ENCODE data around the gene DOCK2. TPM values are rescaled to one million over a fixed set of nuclear protein-coding genes. Genes with fewer than 3 reads are reported as not detected.
"Not testable (repeated sequence)": the region's sequence is repeated elsewhere in the genome, so short reads cannot be mapped to it uniquely, and the experiment has no call there.

DOCK2 gene
- total and polyA plus RNA-seq, 2 experiments from 2014 or later: 6.5 to 10.4 TPM

DNA sequence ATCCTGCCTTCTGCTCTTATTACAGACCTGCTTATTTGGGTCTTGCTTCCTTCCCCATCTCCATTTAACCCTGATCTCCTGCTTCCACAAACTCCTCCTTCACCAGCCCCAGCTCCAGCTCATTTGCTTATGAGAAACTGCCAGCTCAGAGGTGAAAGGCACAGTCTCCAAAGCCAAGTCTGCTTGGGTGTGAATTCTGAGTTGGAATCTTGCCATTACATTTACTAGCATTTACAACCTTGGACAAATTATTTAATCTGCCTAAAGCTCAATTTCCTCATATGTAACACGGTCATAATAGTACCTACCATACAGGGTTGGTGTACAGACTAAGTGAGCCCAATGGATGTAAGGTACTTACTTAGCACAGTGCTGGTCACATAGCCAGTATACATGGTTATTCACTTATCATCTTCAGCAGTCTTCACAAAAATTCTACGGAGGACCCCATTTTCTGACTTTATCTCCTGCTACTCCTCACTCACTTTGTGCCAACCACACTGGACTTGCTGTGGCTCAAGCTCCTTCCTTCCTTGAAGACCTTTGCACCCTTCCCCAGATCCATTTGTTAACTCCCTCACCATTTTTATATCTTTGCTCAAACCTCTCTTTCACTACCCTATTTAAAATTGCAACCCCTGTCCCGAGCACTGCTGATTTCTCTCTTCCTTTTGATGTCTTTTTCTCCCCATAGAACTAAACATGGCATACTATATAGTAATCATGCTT, 86.2 kb downstream of the DOCK2 start:
- no peak for DNase-seq
- Histone ChIP-seq H3K79me2 (ENCODE audit: insufficient read depth) (no peaks in the 10 kb centered on the region), H3K9me2 (ENCODE audit: insufficient read depth) (no peaks in the 10 kb centered on the region), H3K4me3 (no peak overlapping the region), H3F3A (ENCODE audit: insufficient read depth) (no peaks in the 10 kb centered on the region), H3K4me2 (ENCODE audit: unreplicated experiment) (no peak overlapping the region), H3K4me1 (ENCODE audit: insufficient read depth) (no peaks in the 10 kb centered on the region), H3K27me3 (replicated peaks; ENCODE audit: insufficient read depth) (no peaks in the 10 kb centered on the region), H4K20me1 (ENCODE audit: insufficient read depth) (no peaks in the 10 kb centered on the region), H3K9me3 (ENCODE audit: low read depth) (no peaks in the 10 kb centered on the region), H3K36me3 (ENCODE audit: low read depth) (no peaks in the 10 kb centered on the region), H3K27ac (no peak overlapping the region), H2AFZ (no peak overlapping the region), H3K9ac (no peak overlapping the region)
- WGBS, 2 experiments (ENCODE audit: low coverage in 1 of 2, low lambda C conversion rate in 2 of 2, missing lambda C conversion rate in 2 of 2): 90 to 92% methylated on average over 3 of the region's 3 CpGs
- in situ Hi-C loops (cut with MboI): loop anchor here (25.0 kb wide), 1 partner anchor 464 kb away; no protein-coding TSS in a partner anchor
- TF ChIP-seq EZH2 (IDR thresholded peaks at IDR 0.05; ENCODE audit: insufficient read depth, poor library complexity, severe bottlenecking) (no peak), EZH2phosphoT487 (IDR thresholded peaks at IDR 0.05; ENCODE audit: insufficient read depth, low read depth) (no peak)

GRCh38 chr5:169724303-169725087, 87.4 kb downstream of the DOCK2 start:
- no peak overlapping the region for H3K27ac ChIP-seq
- no peaks in the 10 kb centered on the region for H3K36me3 ChIP-seq (ENCODE audit: low read depth)
- H3K27me3 ChIP-seq (replicated peaks; ENCODE audit: insufficient read depth): no peaks in the 10 kb centered on the region
- no peaks in the 10 kb centered on the region for H3K4me1 ChIP-seq (ENCODE audit: insufficient read depth)
- no peaks in the 10 kb centered on the region for H4K20me1 ChIP-seq (ENCODE audit: insufficient read depth)
- in situ Hi-C loops (cut with MboI): loop anchor here (25.0 kb wide), 1 partner anchor 463 kb away; no protein-coding TSS in a partner anchor
- no peak overlapping the region for H3K4me3 ChIP-seq
- DNase-seq: no peak
- no peak overlapping the region for H2AFZ ChIP-seq
- H3K9me2 ChIP-seq (ENCODE audit: insufficient read depth): no peaks in the 10 kb centered on the region
- no peaks in the 10 kb centered on the region for H3K9me3 ChIP-seq (ENCODE audit: low read depth)
- TF ChIP-seq EZH2phosphoT487 (IDR thresholded peaks at IDR 0.05; ENCODE audit: insufficient read depth, low read depth) (no peak), EZH2 (IDR thresholded peaks at IDR 0.05; ENCODE audit: insufficient read depth, poor library complexity, severe bottlenecking) (no peak)
- H3F3A ChIP-seq (ENCODE audit: insufficient read depth): no peaks in the 10 kb centered on the region
- H3K9ac ChIP-seq: no peak overlapping the region
- H3K79me2 ChIP-seq (ENCODE audit: insufficient read depth): no peaks in the 10 kb centered on the region
- WGBS, 2 experiments (ENCODE audit: low coverage in 1 of 2, low lambda C conversion rate in 2 of 2, missing lambda C conversion rate in 2 of 2): 86 to 91% methylated on average over 10 of the region's 10 CpGs
- H3K4me2 ChIP-seq (ENCODE audit: unreplicated experiment): no peak overlapping the region

DNA sequence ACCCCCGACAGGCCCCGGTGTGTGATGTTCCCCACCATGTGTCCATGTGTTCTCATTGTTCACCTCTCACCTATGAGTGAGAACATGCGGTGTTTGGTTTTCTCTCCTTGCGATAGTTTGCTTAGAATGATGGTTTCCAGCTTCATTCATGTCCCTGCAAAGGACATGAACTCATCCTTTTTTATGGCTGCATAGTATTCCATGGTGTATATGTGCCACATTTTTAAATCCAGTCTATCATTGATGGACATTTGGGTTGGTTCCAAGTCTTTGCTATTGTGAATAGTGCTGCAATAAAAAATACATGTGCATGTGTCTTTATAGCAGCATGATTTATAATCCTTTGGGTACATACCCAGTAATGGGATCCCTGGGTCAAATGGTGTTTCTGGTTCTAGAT, 88.6 kb downstream of the DOCK2 start:
- H3K9me3 ChIP-seq (ENCODE audit: low read depth); in situ Hi-C loops (cut with MboI); H3K4me3 ChIP-seq; H3K4me1 ChIP-seq (ENCODE audit: insufficient read depth); H3K4me2 ChIP-seq (ENCODE audit: unreplicated experiment); H3F3A ChIP-seq (ENCODE audit: insufficient read depth); H3K9me2 ChIP-seq (ENCODE audit: insufficient read depth); H3K9ac ChIP-seq; H4K20me1 ChIP-seq (ENCODE audit: insufficient read depth); H3K27ac ChIP-seq; DNase-seq; H3K27me3 ChIP-seq (replicated peaks; ENCODE audit: insufficient read depth); H3K79me2 ChIP-seq (ENCODE audit: insufficient read depth); H3K36me3 ChIP-seq (ENCODE audit: low read depth); H2AFZ ChIP-seq: not testable (repeated sequence)
- WGBS, 2 experiments (ENCODE audit: low coverage in 1 of 2, low lambda C conversion rate in 2 of 2, missing lambda C conversion rate in 2 of 2): 92 to 100% methylated on average over 4 of the region's 4 CpGs

DNA sequence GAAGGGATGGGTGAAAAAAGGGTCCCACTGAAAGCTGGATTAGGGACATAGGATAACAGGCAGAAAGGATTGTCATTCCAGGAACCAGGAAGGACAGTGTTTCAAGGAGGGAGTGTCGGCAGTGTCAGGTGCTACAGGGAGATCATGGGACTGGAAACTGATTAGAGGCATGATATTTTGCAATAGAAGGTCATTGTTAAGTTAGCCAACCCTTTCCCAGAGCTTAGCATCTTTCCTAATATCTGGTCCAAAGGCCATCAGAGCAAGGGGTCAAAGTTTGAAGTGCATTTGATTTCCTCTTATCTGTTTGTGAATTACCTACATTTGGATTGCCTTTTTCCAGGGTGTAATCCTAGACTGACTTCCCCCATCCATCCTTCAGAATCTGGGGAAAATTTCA, 91.3 kb downstream of the DOCK2 start:
- 61 to 67% methylated on average over 1 of the region's 1 CpG for WGBS, 2 experiments (ENCODE audit: low coverage in 1 of 2, low lambda C conversion rate in 2 of 2, missing lambda C conversion rate in 2 of 2)
- no peak overlapping the region for H3K4me2 ChIP-seq (ENCODE audit: unreplicated experiment)
- no peak overlapping the region for H3K4me3 ChIP-seq
- H3K9me3 ChIP-seq (ENCODE audit: low read depth): no peaks in the 10 kb centered on the region
- TF ChIP-seq EZH2 (IDR thresholded peaks at IDR 0.05; ENCODE audit: insufficient read depth, poor library complexity, severe bottlenecking) (no peak), EZH2phosphoT487 (IDR thresholded peaks at IDR 0.05; ENCODE audit: insufficient read depth, low read depth) (no peak)
- H3K79me2 ChIP-seq (ENCODE audit: insufficient read depth): no peaks in the 10 kb centered on the region
- no peak overlapping the region for H2AFZ ChIP-seq
- no peaks in the 10 kb centered on the region for H4K20me1 ChIP-seq (ENCODE audit: insufficient read depth)
- no peaks in the 10 kb centered on the region for H3K9me2 ChIP-seq (ENCODE audit: insufficient read depth)
- H3K36me3 ChIP-seq (ENCODE audit: low read depth): no peaks in the 10 kb centered on the region
- no peaks in the 10 kb centered on the region for H3K27me3 ChIP-seq (replicated peaks; ENCODE audit: insufficient read depth)
- H3K9ac ChIP-seq: no peak overlapping the region
- no peak for DNase-seq
- H3F3A ChIP-seq (ENCODE audit: insufficient read depth): no peaks in the 10 kb centered on the region
- in situ Hi-C loops (cut with MboI): no loop called here
- H3K27ac ChIP-seq: no peak overlapping the region
- peaks cover 7% of the 10 kb centered on the region for H3K4me1 ChIP-seq (ENCODE audit: insufficient read depth)
